SH-SY5Y (cell line): ENCODE data around the gene TOR1A.

Source experiments
- GATA2 ChIP-seq: IDR thresholded peaks from 2 replicates; pipeline ENCODE4 v1.6.1; 2011; ENCODE audit warnings: mild to moderate bottlenecking, low read depth, low read length
- GATA3 ChIP-seq: IDR thresholded peaks from 2 replicates; pipeline ENCODE4 v1.6.1; 2011; ENCODE audit warnings: low read depth, mild to moderate bottlenecking, low read length, moderate library complexity

DNA sequence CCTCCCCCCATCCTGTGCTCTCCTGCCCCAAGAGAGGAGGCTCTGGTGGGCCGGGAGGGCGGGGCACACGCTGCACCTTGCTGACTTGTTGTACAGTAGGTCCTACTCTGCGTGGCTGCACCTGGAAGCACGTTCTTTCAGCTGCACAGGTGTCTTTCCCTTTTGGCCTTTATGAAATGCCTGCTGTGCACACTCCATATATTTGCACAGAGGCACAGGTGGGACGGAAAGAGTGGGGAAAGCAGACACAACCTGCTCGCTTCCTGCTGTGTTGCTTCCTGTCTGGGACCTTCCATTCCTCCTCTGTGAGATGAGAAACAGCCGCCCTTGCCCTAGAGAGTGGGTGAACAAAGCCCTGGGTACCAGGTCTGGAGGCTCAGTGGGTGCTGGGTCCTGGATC is 16.1 kb upstream of the TOR1A start:
- no peak for TF ChIP-seq GATA2
- TF ChIP-seq GATA3 = no peak
